Measurements from ENCODE around the gene MAP4K3. TPM values are rescaled to one million over a fixed set of nuclear protein-coding genes. Genes with fewer than 3 reads are reported as not detected.
"Not testable (repeated sequence)": the region's sequence is repeated elsewhere in the genome, so short reads cannot be mapped to it uniquely, and the experiment has no call there.

Gene MAP4K3
- total and polyA plus RNA-seq, 7 donors: 8.0 to 96.8 (median 72.1) TPM

DNA sequence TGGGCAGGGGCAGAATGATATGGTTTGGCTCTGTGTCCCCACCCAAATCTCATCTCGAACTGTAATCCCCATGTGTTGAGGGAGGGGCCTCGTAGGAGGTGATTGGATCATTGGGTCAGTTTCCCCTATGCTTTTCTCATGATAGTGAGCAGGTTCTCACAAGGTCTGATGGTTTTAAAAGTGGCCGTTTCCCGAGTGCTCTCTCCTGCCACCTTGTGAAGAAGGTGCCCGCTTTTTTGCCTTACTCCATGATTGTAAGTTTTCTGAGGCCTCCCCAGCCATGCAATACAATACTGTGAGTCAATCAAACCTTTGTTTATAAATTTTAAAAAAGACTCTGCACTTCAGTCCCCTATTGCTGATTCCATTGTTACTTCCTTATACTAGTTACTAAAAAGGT, 110.4 kb downstream of the MAP4K3 start:
- intact Hi-C loops (cut with DNase I): no loop called here
- TF ChIP-seq POLR2A (IDR thresholded peaks at IDR 0.05) (no peak), POLR2AphosphoS5 (IDR thresholded peaks at IDR 0.05) (no peak), CTCF (IDR thresholded peaks at IDR 0.05) (no peak), EP300 (IDR thresholded peaks at IDR 0.05) (no peak)
- no peaks in the 10 kb centered on the region for H3K27me3 ChIP-seq

GRCh38 chr2:39325966-39326365, 111.1 kb downstream of the MAP4K3 start:
- Histone ChIP-seq H3K4me3 (no peak overlapping the region), H3K27me3 (no peaks in the 10 kb centered on the region), H3K4me1 (peaks cover 0 to 7% (median 0%) of the 10 kb centered on the region in 4 donors), H3K27ac (no peak overlapping the region), H3K9me3 (no peaks in the 10 kb centered on the region), H3K36me3 (peaks cover 0 to 37% (median 0%) of the 10 kb centered on the region in 4 donors)
- 96 to 100% methylated on average over 1 of the region's 1 CpG for WGBS, 2 donors
- TF ChIP-seq POLR2AphosphoS5 (IDR thresholded peaks at IDR 0.05): no peak
- TF ChIP-seq CTCF (IDR thresholded peaks at IDR 0.05): no peak
- no peak for TF ChIP-seq EP300 (IDR thresholded peaks at IDR 0.05)
- TF ChIP-seq POLR2A (IDR thresholded peaks at IDR 0.05): no peak
- intact Hi-C loops (cut with DNase I): no loop called here
- DNase-seq: no peak

More for the DNA sequence above, 110.4 kb downstream of the MAP4K3 start:
- 96% methylated on average over 5 of the region's 5 CpGs for WGBS, 2 donors
- DNase-seq: no peak
- no peaks in the 10 kb centered on the region for H3K9me3 ChIP-seq
- H3K36me3 ChIP-seq: peaks cover 0 to 41% (median 0%) of the 10 kb centered on the region in 4 donors
- H3K4me1 ChIP-seq: peaks cover 0 to 7% (median 0%) of the 10 kb centered on the region in 4 donors
- no peak overlapping the region for H3K27ac ChIP-seq
- no peak overlapping the region for H3K4me3 ChIP-seq

DNA sequence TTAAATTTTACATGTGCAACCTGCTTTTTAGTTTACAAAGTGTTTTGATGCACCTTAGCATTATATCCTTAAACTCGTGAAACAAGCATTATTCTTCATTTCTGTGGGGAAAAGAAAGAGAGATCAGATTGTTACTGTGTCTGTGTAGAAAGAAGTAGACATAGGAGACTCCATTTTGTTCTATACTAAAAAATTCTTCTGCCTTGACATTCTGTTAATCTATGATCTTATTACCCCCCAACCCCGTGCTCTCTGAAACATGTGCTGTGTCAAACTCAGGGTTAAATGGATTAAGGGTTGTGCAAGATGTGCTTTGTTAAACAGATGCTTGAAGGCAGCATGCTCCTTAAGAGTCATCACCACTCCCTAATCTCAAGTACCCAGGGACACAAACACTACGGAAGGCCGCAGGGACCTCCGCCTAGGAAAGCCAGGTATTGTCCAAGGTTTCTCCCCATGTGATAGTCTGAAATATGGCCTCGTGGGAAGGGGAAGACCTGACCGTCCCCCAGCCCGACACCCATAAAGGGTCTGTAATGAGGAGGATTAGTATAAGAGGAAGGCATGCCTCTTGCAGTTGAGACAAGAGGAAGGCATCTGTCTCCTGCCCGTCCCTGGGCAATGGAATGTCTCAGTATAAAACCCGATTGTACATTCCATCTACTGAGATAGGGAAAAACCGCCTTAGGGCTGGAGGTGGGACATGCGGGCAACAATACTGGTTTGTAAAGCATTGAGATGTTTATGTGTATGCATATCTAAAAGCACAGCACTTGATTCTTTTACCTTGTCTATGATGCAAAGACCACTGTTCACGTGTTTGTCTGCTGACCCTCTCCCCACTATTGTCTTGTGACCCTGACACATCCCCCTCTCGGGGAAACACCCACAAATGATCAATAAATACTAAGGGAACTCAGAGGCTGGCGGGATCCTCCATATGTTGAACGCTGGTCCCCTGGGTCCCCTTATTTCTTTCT, 115.7 kb downstream of the MAP4K3 start:
- WGBS, 2 donors: 91 to 93% methylated on average over 16 of the region's 16 CpGs
- H3K9me3 ChIP-seq; DNase-seq; intact Hi-C loops (cut with DNase I); H3K27me3 ChIP-seq; H3K4me1 ChIP-seq; H3K27ac ChIP-seq; H3K4me3 ChIP-seq: not testable (repeated sequence)
- peaks cover 0 to 23% (median 0%) of the 10 kb centered on the region in 4 donors for H3K36me3 ChIP-seq

DNA sequence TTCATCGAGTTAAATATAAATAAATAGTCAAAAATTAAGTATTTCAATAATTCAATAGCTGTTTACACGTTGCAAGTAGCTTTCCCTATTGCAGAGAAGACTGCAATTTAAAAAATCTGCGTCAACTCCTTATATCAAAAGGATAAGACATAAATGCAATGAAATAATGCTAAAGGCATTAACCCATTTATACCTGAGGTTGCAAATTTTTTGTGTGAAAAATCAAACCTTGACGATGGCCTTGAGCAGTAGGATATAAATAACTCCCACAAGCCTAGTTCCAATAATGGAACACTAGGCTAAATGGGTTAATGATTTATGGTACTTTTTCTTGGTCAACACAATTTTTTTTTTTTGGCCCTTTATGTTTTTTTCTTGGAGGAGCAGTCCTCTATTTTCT, 116.9 kb downstream of the MAP4K3 start:
- no peak for DNase-seq
- intact Hi-C loops (cut with DNase I): no loop called here
- H3K9me3 ChIP-seq: no peaks in the 10 kb centered on the region
- H3K27ac ChIP-seq: no peak overlapping the region
- TF ChIP-seq CTCF (IDR thresholded peaks at IDR 0.05) (no peak), EP300 (IDR thresholded peaks at IDR 0.05) (no peak), POLR2AphosphoS5 (IDR thresholded peaks at IDR 0.05) (no peak), POLR2A (IDR thresholded peaks at IDR 0.05) (no peak)
- no peaks in the 10 kb centered on the region for H3K27me3 ChIP-seq
- 90 to 95% methylated on average over 4 of the region's 4 CpGs for WGBS, 2 donors
- no peak overlapping the region for H3K4me3 ChIP-seq
- no peaks in the 10 kb centered on the region for H3K4me1 ChIP-seq
- H3K36me3 ChIP-seq: peaks cover 0 to 13% (median 0%) of the 10 kb centered on the region in 4 donors

DNA sequence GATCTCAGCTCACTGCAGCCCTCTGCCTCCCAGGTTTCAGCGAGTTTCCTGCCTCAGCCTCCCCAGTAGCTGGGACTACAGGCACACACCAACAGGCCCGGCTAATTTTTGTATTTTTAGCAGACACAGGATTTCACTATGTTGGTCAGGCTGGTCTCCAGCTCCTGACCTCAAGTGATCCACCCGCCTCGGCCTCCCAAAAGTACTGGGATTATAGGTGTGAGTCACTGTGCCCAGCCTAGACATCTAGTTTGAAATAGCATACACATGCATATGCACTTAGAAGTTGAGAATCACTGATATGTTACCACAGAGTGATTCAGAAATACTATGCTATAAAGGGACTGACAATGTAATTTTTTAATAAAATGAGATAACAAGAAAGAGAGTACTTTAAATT, 123.5 kb downstream of the MAP4K3 start:
- Histone ChIP-seq H3K4me1 (no peaks in the 10 kb centered on the region), H3K27me3 (no peaks in the 10 kb centered on the region), H3K36me3 (peaks cover 0 to 48% (median 7%) of the 10 kb centered on the region in 4 donors), H3K4me3 (no peak overlapping the region), H3K27ac (no peak overlapping the region), H3K9me3 (no peaks in the 10 kb centered on the region)
- WGBS, 2 donors: 96 to 97% methylated on average over 4 of the region's 4 CpGs
- intact Hi-C loops (cut with DNase I): no loop called here
- no peak for DNase-seq
- TF ChIP-seq CTCF (IDR thresholded peaks at IDR 0.05) (no peak), POLR2AphosphoS5 (IDR thresholded peaks at IDR 0.05) (no peak), EP300 (IDR thresholded peaks at IDR 0.05) (no peak), POLR2A (IDR thresholded peaks at IDR 0.05) (no peak)
